GM19238 (cell line): ENCODE results near the gene MISP3.
A peak's percentile ranks its signal among the peaks of the same experiment; 100 is the strongest.

Source experiments
- DNase-seq: peaks from one replicate; pipeline ENCODE4 v3.0.0; 2011; ENCODE audit warnings: low spot score; ENCODE audit not compliant: insufficient read length

The MISP3 gene

GRCh38 chr19:14080887-14081796 is 8.6 kb downstream of the MISP3 start:
- peak; percentile 99 for DNase-seq

- DNase-seq = no peak
These were observed 9.4 kb downstream of the MISP3 start for GRCh38 chr19:14081797-14082674.

- DNase-seq = no peak
These were observed 10.0 kb downstream of the MISP3 start for GRCh38 chr19:14082675-14082960.

- no peak for DNase-seq
These were observed 12.9 kb downstream of the MISP3 start, which contains the start of gene C19orf67 for GRCh38 chr19:14085309-14085995. Gene C19orf67 (minus strand): TSS chr19:14085783. CDS start chr19:14085627, 156 bp downstream.

GRCh38 chr19:14086098-14086497 is 13.5 kb downstream of the MISP3 start:
- no peak for DNase-seq

GRCh38 chr19:14088634-14089411 is 16.2 kb downstream of the MISP3 start:
- no peak for DNase-seq

- DNase-seq = no peak
These were observed 16.8 kb downstream of the MISP3 start for GRCh38 chr19:14089412-14089661.

- DNase-seq = peak; percentile 69
These were observed 17.3 kb downstream of the MISP3 start for GRCh38 chr19:14089662-14090508.

GRCh38 chr19:14090509-14091080 is 18.0 kb downstream of the MISP3 start, which contains the start of gene SAMD1:
Gene SAMD1 (minus strand): TSS chr19:14090751.
- peak; percentile 87 for DNase-seq

- peak; percentile 84 for DNase-seq
These were observed 18.7 kb downstream of the MISP3 start for GRCh38 chr19:14091081-14091812.

- DNase-seq = peak; percentile 69
These were observed 19.4 kb downstream of the MISP3 start for GRCh38 chr19:14091813-14092462.

GRCh38 chr19:14093117-14093823 is 20.7 kb downstream of the MISP3 start:
- no peak for DNase-seq

GRCh38 chr19:14094854-14095253 is 22.3 kb downstream of the MISP3 start:
- no peak for DNase-seq

GRCh38 chr19:14096272-14096992 is 23.8 kb downstream of the MISP3 start:
- DNase-seq = no peak

GRCh38 chr19:14097532-14098151 is 25.1 kb downstream of the MISP3 start:
- DNase-seq = no peak

GRCh38 chr19:14101003-14101545 is 28.5 kb downstream of the MISP3 start:
- DNase-seq = no peak
